ENCODE data around the gene CHMP1B.
A peak's percentile ranks its signal among the peaks of the same experiment; 100 is the strongest.

The CHMP1B gene, protein sequence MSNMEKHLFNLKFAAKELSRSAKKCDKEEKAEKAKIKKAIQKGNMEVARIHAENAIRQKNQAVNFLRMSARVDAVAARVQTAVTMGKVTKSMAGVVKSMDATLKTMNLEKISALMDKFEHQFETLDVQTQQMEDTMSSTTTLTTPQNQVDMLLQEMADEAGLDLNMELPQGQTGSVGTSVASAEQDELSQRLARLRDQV

DNA sequence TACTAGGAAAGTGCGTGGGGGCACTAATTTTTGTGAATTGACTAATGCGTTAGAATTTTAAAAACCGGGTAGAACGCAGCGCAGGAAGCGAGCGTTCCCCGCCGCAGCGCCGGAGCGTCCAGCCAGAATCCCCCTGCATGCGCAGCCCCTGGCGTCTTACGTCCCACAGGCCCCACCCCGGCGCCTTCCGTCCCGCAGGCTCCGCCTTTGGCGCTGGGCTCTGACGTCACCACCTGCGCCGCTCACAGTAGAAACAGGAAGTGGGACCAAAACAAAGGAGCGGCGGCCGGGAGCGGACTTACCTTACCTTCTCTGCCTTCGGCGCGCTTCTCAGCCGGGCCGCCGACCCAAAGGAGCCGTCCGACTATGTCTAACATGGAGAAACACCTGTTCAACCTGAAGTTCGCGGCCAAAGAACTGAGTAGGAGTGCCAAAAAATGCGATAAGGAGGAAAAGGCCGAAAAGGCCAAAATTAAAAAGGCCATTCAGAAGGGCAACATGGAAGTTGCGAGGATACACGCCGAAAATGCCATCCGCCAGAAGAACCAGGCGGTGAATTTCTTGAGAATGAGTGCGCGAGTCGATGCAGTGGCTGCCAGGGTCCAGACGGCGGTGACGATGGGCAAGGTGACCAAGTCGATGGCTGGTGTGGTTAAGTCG is at the start of gene CHMP1B:
Gene CHMP1B, plus strand, starts transcription at position 268 of the 660 bp plus-strand sequence. Its CDS starts 99 bp downstream, at position 367.
- DNase-seq (ENCODE audit: low read depth), result peak; percentile 95

DNA sequence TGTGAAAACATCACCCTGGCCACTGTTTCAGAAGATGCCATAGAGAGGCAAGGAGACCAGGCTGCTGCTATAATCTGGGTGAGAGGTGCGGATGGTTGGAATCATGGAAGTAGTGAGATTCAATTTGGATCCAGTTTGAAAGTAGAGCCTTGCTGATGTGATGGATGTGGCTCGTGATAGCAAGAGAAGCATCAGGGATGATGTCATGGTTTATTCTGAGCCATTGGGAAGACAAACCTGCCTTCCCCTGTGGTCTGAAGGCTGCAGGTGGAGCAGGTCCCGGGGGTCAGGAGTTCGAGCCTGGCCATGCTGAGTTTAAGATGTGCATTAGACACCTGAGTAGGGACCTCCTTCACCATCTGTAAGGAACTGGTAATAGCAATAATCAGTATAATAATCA is 49.6 kb upstream of the CHMP1B start:
- DNase-seq (ENCODE audit: low read depth), result no peak

DNA sequence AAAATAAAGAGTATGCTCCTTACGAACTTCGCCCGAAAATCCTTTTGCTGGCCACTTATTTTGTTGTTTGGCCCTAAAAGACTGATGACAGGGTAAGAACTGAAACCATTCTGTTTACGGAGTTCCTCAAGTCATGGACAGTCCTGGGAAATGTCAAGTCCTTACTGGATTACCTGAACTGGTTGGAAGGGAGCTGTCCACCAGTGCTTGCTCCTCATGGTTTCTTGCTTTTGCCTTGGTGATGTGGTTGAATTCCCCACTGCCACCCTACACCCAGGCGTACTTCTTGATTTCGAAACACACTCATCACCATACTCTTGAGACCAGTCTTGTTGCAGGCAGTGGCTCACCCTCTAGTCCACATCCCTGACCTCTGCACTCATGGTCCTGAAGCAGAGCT is 49.1 kb upstream of the CHMP1B start:
- DNase-seq (ENCODE audit: low read depth), result no peak

DNA sequence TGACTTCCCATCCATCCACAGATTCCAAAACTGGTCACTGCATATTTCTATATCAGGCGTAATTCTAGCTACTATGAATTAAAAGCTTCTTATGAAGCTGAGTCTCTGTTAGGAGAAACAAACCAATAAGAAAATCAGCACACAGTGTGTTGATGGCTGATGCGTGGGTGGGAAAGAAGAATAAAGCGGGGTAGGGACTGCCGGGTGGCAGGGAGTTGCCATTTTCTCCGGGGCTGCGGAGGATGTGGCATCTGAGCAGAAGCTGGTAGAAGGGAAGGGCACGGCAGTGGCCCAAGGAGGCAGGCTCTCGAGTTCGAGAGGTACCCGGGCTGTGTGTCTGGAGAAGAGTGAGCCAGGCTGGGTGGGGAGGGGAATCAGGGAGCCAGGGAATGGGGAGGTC is 48.6 kb upstream of the CHMP1B start:
- DNase-seq (ENCODE audit: low read depth), result no peak

DNA sequence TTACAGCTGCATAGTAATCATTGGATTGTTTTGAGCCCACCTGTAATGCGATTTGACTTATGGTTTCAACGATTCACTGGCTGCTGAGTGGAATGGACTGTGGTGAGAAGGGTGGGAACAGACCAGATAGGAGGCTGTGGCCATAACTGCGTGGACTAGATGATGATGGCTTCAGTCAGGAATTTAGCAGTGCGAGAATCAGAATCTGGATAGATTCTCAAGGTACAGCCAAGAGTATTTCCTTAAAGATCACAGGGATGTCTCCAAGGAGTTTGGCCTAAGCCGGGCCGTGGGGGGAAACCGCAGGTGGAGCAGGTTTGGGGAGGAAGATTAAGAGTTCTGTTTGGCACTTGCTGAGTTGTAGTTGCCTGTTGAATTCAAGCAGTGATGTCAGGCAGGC is 44.0 kb upstream of the CHMP1B start:
- no peak for DNase-seq (ENCODE audit: low read depth)

DNA sequence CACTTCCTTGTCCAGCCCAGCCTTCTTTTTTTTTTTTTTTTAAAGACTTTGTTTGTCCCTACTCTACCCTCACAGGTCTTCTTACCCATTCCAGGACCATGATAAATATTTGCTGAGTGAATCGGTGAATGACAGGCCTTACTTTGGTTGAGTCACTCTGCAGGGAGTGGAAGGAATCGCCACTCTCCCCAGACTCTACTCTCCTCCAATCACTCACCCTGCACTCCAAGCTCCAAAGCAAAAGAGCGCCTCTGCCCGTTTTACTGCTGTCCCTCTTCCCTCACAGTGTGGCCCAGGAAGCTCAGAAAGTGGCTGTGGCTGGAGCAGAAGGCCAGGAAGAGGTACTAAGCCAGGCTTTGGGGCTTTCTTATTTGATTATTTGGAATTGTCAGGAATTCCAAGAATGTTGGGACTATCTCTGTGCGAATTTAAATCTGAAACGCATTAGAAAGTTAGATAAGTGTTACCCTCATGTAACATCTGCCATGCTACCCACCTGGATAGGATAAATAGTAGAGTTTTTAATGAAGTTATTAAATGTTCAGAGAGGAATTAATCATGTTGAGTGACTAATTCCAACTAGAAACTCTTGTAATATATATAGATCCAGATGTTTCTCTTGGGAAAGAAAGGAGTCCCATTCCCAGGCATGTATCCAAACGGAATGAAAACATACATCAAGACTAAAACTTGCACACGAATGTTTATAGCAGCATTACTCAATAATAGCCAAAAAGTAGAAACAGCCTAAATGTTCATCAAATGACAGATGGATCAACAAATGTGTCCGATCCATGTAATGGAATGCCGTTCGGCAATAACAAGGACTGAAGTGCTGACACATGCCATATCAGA is 43.0 kb upstream of the CHMP1B start:
- no peak for DNase-seq (ENCODE audit: low read depth)

DNA sequence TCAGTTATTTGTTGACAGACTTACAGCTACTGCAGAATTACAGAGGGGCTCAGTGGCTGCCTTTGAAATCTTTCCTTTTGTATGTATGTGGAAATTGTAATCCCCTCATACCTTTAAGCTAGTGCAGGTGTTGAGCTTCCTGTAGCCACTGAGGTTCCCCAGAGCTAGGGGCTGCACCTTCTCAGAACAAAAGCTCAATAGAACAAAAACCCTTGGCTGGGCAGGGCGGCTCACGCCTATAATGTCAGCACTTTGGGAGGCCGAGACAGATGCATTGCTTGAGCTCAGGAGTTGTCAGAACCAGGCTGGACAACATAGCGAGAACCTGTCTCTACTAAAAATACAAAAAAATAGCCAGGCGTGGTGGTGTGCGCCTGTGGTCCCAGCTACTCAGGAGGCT is 41.3 kb upstream of the CHMP1B start:
- no peak for DNase-seq (ENCODE audit: low read depth)

DNA sequence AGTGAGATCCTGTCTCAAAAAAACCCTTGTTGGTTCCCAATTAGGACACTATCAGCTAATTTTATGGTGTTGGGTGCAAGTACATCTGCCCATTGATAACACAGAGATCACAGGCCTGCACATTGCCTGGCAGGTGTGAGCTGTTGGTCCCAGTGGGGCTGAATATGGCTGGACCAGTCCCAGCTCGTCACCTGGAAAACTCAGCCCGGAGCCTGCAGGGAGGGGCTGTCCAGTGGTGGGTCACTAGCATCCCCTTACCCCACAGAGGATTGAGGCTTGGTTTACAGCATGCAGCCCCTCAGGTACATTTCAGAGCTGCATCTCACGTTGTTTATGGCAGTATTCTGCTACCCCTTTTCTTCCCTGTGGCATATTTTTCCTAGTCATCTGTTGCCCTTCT is 40.8 kb upstream of the CHMP1B start:
- no peak for DNase-seq (ENCODE audit: low read depth)

DNA sequence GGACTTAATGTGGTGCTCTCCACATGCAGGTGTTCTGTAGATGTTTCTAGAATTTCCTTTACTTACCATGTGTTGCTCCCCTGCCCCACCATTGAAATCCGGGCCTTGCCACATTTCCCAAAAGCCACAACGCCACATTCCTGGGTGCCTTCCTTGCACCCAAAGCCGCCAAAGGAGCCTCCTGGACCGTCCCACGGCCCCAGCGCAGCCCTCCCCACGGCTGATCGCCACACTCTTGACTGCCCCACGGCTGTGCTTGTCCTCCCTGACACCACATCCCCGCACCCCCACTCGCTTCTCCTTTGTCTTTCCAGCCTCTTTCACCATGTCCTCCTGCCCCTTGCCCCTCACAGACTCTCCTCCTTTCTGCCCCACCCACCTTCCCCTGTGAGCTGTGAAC is 40.2 kb upstream of the CHMP1B start:
- DNase-seq (ENCODE audit: low read depth), result no peak

DNA sequence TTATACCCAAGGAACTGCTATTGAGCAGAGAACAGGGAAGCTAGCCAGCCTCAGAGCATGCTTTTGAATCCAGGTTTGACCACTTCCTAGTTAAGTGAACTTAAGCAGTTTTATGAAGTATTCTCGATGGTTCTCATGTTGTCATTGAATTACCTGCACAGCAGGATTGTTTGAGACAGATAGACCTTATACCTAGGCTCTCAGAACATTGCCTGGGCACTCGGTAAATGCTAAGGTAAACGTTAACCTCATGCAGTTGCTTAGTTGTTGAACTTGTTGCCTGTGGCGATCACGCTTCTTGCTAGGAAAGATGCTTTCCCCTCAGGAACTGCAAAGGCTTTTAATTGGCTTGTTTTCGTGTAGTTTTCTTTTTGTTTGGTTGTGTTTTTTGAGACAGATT is 34.0 kb upstream of the CHMP1B start:
- no peak for DNase-seq (ENCODE audit: low read depth)

DNA sequence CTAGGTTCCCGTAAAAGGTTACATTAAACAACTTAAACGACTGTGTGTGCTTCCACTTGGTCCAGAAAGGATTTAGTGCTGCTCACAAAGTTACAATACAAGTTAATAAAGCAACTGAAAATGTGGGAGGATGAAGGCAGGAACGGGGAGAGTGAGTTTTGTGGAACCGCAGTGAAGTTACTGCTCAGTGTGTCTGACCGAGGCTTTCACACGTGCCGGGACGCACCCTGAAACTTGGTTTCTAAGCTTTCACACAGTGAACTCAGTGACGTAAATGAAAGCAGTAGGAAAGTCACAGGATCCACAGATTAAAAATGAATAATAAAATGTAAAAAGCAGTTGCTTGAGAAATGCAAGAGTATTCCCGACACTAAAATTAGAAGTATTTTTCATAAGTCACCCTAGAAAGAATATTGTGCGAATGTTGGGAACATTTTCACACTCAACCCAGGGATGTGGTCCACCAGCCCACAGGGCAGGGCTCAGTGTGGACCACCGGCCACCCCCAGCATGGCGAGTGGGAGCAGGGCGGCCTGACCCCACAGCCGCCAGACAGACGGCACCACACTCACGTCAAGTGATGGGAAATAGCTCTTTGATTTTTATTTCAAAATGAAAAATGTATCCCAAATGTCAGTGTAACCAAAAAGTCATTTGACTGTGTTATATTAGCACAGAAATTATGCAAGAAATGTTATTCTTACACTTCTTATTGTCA is 32.6 kb upstream of the CHMP1B start:
- DNase-seq (ENCODE audit: low read depth), result no peak

DNA sequence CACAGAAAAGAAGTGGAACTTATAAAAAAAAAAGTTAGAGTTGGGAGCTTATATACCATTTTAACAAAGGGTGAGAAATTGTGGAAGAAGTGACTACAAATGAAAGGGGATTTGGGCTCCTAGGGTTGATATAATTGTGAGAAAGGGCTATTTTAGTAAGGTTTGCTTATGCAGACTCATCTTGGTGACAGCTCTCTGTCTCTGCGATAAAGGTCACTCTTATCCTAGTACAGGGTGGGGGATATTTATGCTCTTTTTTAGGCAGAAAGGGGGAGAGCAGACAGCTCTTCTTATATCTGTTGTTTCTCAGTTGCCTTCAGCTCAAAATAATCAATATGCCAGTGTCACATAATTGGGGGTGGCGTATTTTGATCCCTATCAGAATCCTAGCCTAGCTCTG is 31.3 kb upstream of the CHMP1B start:
- no peak for DNase-seq (ENCODE audit: low read depth)

DNA sequence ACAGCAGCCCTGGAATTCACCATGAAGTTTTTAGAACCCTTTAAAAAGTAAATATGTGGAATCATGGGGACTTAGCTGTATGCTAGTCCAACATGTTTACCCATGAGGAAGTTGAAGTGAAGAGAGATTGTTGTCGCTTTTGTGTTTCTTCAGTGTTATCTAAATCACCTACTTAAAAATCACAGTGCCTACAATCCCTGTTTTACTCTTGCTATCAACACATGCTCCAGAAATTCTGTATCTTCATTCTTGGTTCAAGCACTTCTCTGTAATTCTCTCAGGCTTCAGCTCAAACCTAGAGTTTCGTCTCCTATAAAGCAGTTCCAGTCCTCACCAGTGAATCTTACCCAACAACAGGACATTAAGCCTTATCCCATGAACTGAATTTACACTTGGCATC is 30.5 kb upstream of the CHMP1B start:
- DNase-seq (ENCODE audit: low read depth), result no peak

DNA sequence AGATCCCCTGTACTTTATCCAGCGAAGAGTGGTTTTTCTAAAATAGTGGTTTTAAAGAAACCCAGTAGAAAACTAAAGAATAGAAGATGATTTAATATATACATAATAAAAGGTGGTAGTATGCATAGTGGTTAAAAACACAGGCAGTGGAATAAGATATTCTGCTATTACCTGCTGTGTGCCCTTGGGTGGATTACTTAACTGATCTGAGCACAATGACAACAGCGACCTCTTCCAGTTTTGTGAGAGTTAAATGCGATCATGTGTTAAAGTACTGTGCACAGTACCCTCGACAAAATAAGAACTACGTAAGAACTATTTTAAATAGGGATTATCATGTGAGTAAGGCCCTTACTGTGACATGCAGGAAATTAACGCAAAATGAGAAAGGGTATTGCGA is 30.0 kb upstream of the CHMP1B start:
- no peak for DNase-seq (ENCODE audit: low read depth)

DNA sequence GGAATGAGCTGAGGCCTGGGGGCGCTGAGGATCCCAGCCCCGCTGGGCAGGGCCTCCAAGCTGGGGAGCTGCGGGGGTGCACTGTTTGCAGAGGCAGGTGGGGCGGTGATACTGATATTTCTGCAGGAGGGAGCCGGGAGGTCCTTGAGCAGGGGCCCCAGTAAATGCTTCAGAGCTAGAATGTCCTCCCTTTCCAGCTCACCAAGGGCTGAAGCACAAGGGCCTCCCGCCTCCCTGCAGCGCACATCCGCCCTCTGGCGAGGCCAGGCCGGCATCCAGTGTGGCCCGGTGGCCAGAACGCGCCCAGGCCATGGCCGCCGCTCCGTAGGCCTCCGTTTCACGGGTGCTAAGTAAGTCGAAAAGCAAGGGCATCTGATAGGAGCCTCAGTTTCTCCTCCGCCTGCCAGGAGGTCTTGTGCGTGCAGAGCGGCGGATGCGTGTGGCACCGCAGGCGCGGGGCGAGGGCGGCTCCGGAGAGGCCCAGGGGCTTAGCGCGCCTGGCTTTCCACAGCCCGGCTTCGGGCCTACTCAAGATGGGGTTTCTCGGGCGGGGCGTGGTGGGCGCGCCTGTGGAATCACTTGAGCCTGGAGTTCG is 29.5 kb upstream of the CHMP1B start:
- no peak for DNase-seq (ENCODE audit: low read depth)

DNA sequence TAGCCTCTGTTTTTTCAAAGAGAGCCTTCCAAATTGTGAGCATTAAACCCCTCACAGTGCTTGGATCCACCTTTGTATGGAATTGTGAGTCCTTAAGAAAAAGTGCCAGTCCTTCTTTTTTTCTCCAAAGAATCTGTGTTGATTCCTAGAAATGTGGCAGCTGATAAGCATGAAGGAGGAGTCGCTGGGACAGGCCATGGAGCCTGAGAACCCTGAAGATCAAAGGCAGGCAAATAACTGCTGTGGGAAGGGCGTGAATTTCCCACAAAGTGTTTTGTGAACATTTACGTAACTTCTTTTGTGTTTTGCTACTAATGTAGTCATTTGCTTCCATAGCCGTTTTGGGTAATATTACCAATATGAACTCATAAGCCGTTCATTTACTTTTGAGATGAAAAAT is 27.7 kb upstream of the CHMP1B start:
- no peak for DNase-seq (ENCODE audit: low read depth)

DNA sequence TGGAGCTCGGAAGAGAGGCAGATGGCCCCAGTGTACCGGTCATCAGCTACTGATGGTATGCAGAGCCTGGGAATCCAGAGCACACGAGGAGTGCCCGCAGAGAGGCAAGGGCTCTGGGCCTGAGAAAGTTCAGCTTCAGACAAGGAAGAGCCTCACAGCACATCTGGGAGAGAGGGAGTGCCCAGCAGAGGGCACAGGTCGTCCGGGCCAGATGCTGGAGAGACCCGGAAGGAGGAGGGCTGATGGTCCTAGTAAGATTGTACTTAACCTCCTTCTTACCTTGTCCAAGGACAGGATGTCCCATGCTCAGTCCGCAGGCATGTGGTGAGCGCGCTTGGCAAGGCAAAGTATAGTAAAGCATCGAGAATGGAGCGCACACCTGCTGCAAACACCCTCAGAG is 24.4 kb upstream of the CHMP1B start:
- no peak for DNase-seq (ENCODE audit: low read depth)

DNA sequence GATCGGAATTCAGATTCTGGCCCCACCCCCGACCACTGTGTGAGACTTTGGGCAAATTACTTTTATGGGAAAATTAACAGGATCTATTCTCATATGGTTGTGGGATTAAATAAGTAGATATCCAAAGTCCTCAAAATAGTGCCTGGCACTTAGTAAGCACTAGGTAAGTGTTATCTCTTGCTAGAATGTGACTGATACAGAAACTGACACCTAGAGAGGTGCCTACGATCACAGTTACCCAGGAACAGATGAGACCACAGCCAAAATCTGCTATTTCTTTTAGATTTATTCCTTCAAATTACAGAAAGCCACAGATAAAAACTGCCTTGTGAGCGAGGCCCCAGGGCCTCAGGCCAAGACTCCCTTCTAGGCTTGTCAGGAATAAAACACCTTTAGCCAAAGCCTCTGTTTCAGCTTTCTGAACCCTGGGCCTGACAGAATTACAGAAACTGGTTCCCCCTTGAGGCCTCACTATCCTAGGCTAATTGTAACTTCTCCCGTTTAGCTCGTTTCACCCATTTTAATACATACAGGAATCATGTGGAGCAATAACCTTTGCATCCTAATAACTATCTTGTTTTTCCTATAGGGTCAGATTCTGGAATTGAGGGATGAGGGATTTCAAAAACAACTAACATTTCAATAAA is 22.3 kb upstream of the CHMP1B start:
- no peak for DNase-seq (ENCODE audit: low read depth)

DNA sequence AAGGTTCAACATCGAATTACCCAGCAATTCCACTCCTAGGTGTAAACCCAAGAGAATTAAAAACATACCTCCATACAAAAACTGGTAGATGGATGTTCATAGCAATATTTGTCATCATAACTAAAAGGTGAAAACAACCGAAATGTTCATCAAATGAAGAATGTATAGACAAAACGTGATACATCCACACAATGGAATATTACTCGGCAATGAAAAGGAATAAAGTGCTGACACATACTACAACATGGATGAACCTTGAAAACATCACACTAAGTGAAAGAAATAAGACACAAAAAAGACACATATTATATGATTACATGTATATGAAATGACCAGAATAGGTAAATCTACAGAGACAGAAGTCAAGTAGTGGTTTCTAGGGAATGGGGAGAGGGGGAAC is 20.6 kb upstream of the CHMP1B start:
- DNase-seq (ENCODE audit: low read depth), result no peak

DNA sequence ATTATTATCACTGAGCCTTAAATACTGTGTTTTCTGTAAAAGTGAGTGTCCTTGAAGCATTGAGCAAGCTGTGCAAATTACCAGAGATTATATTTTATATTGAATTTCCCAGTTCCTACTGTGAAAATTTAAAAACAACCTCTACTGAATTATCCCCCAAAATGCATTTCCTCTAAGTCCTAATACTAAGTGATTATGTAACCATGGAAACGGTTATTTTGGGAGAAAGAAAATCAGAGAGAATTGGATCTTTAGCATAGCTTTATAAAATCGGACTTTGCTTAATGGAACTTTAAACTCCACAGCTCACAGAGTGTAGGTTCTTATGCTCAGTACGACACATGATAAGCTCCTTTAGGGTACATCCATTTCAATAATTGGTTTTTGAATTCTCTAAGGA is 19.3 kb upstream of the CHMP1B start:
- no peak for DNase-seq (ENCODE audit: low read depth)

DNA sequence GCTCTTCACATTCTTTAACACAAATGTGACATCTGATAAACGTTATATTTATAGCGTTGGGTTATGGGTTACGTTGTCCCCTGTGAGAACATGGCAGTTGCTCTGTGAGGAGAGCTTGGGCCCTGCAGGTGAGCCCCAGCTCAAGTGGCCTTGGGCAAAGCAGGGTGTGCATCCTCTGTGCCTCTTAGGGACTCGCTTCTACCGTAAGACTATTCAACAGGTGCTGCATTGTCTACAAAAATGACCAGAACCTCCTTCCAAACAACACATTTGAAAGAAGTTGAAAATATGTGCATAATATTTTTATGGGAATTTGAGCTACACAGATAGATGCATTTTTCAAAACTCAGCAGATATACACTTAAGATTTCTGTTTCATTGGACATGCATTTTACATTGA is 16.4 kb upstream of the CHMP1B start:
- DNase-seq (ENCODE audit: low read depth), result no peak

DNA sequence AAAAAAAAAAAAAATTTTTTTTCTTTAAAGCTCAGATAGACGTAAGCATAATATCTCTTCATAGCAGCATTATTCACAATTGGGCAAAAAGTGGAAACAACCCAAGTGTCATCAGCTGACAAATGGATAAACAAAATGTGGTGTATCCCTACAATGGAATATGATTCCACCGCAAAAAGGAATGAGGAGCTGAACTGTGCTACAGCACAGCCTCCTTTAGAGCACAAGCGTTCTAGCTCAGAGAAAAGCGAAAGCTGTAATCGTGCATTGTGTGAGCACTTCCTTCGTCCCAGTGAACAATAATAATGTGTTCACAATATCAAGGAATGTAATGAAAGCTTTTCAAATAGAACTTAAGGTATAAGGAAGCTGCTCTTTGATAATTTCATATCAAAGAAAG is 11.7 kb upstream of the CHMP1B start:
- no peak for DNase-seq (ENCODE audit: low read depth)

Measured in stimulated activated CD8-positive, alpha-beta memory T cell treated with anti-CD3 and anti-CD28 coated beads, Interleukin-15, amount 100 ng/mL, for 1 hour (primary cell).